GM18526 (cell line): ENCODE data around the gene NPVF.

Source experiments
- POLR2A ChIP-seq: IDR thresholded peaks from 3 replicates; pipeline ENCODE4 v1.6.1; 2011; ENCODE audit not compliant: insufficient read length; ENCODE audit errors: extremely low read depth

The NPVF gene

DNA sequence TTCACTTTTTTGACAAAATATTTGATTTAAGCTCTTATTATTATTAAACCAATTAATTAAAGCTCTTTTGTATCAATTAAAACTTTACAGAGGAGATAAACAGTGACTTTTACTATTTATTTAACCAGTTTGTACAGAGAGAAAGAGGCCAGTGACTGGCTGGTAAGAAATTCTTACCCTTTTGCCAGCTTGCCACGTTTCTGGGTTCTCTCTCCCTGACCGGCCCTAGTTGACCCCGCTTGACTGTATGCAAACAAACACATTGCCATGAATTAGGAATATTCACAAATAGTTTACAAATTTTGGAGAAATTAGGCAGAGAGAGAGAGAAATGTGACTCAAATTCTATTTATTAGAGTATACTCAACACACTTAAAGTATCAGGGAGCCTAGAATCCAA lies 36.2 kb downstream of the NPVF start:
- no peak for TF ChIP-seq POLR2A

DNA sequence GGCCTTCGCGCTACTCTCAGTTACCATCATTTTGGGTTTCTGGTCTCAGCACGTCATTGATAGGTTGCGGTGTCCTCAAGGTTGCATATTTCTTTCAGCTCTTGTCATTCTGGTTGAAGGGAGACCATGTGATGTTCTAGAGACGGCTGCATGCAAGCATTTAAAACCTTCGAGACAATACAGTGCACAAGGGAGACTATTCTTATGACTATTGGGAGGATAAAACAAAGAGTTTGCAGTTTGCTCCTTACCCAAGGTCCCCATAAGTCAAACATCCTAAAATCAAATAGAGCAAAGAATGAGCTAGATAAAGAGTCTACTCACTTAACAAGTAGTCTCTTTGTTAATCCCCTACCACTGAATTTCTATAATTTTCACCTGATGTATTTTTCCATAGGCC lies 39.1 kb downstream of the NPVF start:
- TF ChIP-seq POLR2A, result no peak

- TF ChIP-seq POLR2A, result no peak
Measured at GRCh38 chr7:25187932-25188331, 40.4 kb downstream of the NPVF start.

DNA sequence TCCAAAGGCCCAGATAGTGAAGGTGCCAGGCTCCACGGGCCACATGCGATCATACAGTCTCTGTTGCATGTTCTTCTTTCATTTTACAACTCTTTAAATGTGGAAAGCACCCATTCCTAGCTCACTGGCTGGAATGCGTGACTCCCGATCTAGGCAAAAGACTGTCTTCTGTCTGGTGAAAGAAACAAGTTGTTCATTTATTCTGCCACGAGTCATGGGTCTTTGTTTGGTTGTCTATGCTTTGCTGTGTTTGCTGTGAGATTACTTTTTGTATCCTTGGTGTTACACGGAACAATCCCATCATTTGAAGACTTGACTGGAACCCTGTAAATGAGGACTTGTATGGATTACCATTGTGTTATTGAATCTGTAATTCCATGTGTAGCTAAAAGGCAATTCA lies 41.9 kb downstream of the NPVF start:
- TF ChIP-seq POLR2A, result no peak

DNA sequence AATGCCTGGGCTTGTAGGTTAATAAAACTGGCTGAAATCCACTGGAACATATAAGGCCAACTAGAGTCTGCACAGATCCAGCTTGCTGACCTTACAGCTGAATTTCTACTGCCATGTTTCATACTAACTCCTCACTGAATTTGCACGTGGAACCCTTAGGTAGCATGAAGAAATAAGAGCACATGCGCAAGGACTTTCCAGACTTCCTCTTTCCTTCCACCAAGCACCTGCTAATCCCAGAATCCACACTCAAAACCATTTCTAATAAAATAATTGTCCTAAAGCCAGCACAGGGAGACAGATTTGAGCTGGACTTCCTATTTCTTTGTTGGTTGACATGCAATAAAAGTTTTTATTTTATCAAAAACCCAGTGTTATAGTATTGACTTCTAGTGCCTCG lies 46.8 kb downstream of the NPVF start:
- no peak for TF ChIP-seq POLR2A

- TF ChIP-seq POLR2A, result no peak
Measured at GRCh38 chr7:25180946-25181345, 47.3 kb downstream of the NPVF start.

DNA sequence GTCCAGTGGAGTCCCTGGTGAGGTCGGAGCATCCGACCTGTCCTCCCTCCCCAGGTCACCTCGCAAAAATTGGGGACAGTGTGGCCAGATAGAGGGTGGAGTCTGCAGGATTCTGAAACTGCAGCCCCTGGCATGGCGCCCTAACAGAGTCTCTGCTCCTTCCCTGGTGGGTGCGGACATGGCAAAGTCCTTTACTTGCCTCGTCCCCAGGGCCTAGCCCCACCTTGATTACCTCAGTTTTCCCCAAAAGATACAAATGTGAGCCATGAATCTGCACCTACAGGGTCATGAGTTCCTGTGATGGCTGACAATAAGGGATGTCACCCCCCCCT lies 47.7 kb downstream of the NPVF start:
- no peak for TF ChIP-seq POLR2A

GRCh38 chr7:25179771-25180591 lies 48.3 kb downstream of the NPVF start:
- peak; percentile 90 for TF ChIP-seq POLR2A

DNA sequence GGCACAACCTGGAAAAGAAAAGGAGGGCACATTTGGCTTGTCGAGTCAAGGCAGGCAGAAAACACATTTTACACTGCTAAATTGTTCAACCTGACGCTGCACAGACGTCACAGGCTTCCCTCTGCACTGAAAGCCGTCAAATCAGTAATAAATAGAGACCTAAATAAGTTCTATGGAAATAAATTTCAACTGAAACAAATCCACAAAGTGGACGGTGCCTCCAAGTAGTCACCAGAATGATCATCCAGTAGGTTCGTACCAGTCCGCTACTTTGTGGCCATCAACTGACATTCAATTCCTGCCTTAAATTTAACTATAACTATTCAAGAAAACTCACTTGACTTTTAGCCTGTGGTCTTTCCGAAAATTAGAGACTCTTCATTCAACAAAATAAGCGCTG lies 49.0 kb downstream of the NPVF start:
- no peak for TF ChIP-seq POLR2A
